PC-9 (cell line): ENCODE data around the gene C2CD2. TPM values are rescaled to one million over a fixed set of nuclear protein-coding genes. Genes with fewer than 3 reads are reported as not detected.

Experiments
- BruUV-seq: library from RNA; stranded (reverse); fragments of 400-500 nt; replicated peaks from 2 replicates; lab custom pipeline; 2021; lab: Mats Ljungman, UMichigan
- CTCF ChIA-PET: fragments of 300-600 bp; sonication (Branson Sonifier 250); formaldehyde crosslinking; loops from one replicate; lab custom pipeline; 2022; ENCODE audit warnings: antibody characterized with exemption; lab: Charles Lee
- POLR2A ChIA-PET: fragments of 300-600 bp; sonication (Branson Sonifier 250); formaldehyde crosslinking; loops from one replicate; lab custom pipeline; 2022; ENCODE audit warnings: antibody characterized with exemption; ENCODE audit not compliant: unreplicated experiment; lab: Charles Lee
- DNase-seq, 2 experiments: peaks; one replicate each; pipeline versions ENCODE4 v3.0.0 to v3.0.0-alpha.2; 2015 to 2022; ENCODE audit warnings: mixed read lengths in 1 of 2
- H2AFZ ChIP-seq: fragments of 200-600 bp; sonication (generic); 2 replicates; pipeline ENCODE4 v1.8.1; 2017; ENCODE audit warnings: antibody characterized with exemption
- H3F3A ChIP-seq: fragments of 200-600 bp; sonication (generic); 2 replicates; pipeline ENCODE4 v1.8.1; 2017; ENCODE audit warnings: antibody characterized with exemption, mild to moderate bottlenecking, low read depth; ENCODE audit not compliant: insufficient read depth
- H3K27ac ChIP-seq: fragments of 200-600 bp; sonication (generic); 2 replicates; pipeline ENCODE4 v1.6.1; 2016; ENCODE audit warnings: mixed run types
- H3K27me3 ChIP-seq: fragments of 200-600 bp; sonication (generic); 2 replicates; pipeline ENCODE4 v1.6.1; 2016; ENCODE audit warnings: low read depth, mixed run types; ENCODE audit not compliant: insufficient read depth
- H3K36me3 ChIP-seq: fragments of 200-600 bp; sonication (generic); 2 replicates; pipeline ENCODE4 v1.6.1; 2016; ENCODE audit warnings: low read depth, mixed run types
- H3K4me1 ChIP-seq: fragments of 200-600 bp; sonication (generic); replicated peaks from 2 replicates; pipeline ENCODE4 v1.6.1; 2016; ENCODE audit warnings: mixed run types; ENCODE audit not compliant: insufficient read depth
- H3K4me2 ChIP-seq: fragments of 200-600 bp; sonication (generic); 2 replicates; pipeline ENCODE4 v1.6.1; 2017; ENCODE audit warnings: mixed run types
- H3K4me3 ChIP-seq: fragments of 200-600 bp; sonication (generic); 2 replicates; pipeline ENCODE4 v1.6.1; 2016; ENCODE audit warnings: mixed run types
- H3K79me2 ChIP-seq: fragments of 200-600 bp; sonication (generic); 2 replicates; pipeline ENCODE4 v1.6.1; 2017; ENCODE audit warnings: low read depth, mixed run types
- H3K9me2 ChIP-seq: fragments of 200-600 bp; sonication (generic); 2 replicates; pipeline ENCODE4 v1.8.1; 2017; ENCODE audit warnings: mild to moderate bottlenecking; ENCODE audit not compliant: insufficient read depth
- H3K9me3 ChIP-seq: fragments of 200-600 bp; sonication (generic); 2 replicates; pipeline ENCODE4 v1.8.1; 2016; ENCODE audit warnings: low read depth; ENCODE audit not compliant: insufficient read depth
- H4K20me1 ChIP-seq: fragments of 200-600 bp; sonication (generic); 2 replicates; pipeline ENCODE4 v1.8.1; 2017; ENCODE audit not compliant: insufficient read depth
- CTCF ChIP-seq: fragments of 200-600 bp; sonication (generic); conservative IDR thresholded peaks from 2 replicates; pipeline ENCODE4 v1.6.1; 2017; ENCODE audit warnings: mixed run types, antibody characterized with exemption, mild to moderate bottlenecking, moderate library complexity
- EZH2 ChIP-seq: fragments of 200-600 bp; sonication (generic); IDR thresholded peaks from 2 replicates; pipeline ENCODE4 v1.8.0; 2017; ENCODE audit warnings: antibody characterized with exemption, low read depth
- intact Hi-C: fragments of 100-400 bp; cut with micrococcal nuclease; formaldehyde crosslinking; loops from one replicate; pipeline ENCODE4 v1.10.0; 2022; ENCODE audit not compliant: unreplicated experiment
- total RNA-seq: library from RNA; stranded (reverse); gene quantifications from 2 replicates; pipeline ENCODE4 v1.2.3, GENCODE V29; 2021

The C2CD2 gene
- total RNA-seq, 1 experiment from 2014 or later, result 26.8 TPM

GRCh38 chr21:41851090-41851790 is 102.6 kb downstream of the C2CD2 start:
- Histone ChIP-seq H3K9me2 (no peaks in the 10 kb centered on the region), H3F3A (peaks cover 3% of the 10 kb centered on the region; the same call in 1 of the 2 replicates), H3K4me2 (no peak overlapping the region), H3K79me2 (no peaks in the 10 kb centered on the region), H4K20me1 (no peaks in the 10 kb centered on the region), H3K4me3 (no peak overlapping the region), H3K27ac (no peak overlapping the region), H3K9me3 (no peaks in the 10 kb centered on the region), H3K27me3 (no peaks in the 10 kb centered on the region), H3K4me1 (no peaks in the 10 kb centered on the region), H2AFZ (no peak overlapping the region), H3K36me3 (no peaks in the 10 kb centered on the region)
- DNase-seq, result no peak
- intact Hi-C loops, result no loop called here
- TF ChIP-seq CTCF, result no peak
- TF ChIP-seq EZH2, result no peak
- no TSS peak for BruUV-seq
- ChIA-PET CTCF (no interaction called here), POLR2A (no interaction called here)

GRCh38 chr21:41850085-41850484 is 103.7 kb downstream of the C2CD2 start:
- Histone ChIP-seq H3K36me3 (no peaks in the 10 kb centered on the region), H3K27ac (no peak overlapping the region), H3K9me2 (no peaks in the 10 kb centered on the region), H3K4me2 (no peak overlapping the region), H3K4me3 (no peak overlapping the region), H3K9me3 (no peaks in the 10 kb centered on the region), H3K27me3 (no peaks in the 10 kb centered on the region), H3K4me1 (no peaks in the 10 kb centered on the region), H3F3A (peaks cover 12% of the 10 kb centered on the region), H4K20me1 (no peaks in the 10 kb centered on the region), H3K79me2 (no peaks in the 10 kb centered on the region), H2AFZ (no peak overlapping the region)
- TF ChIP-seq CTCF (no peak), EZH2 (no peak)
- ChIA-PET POLR2A (no interaction called here), CTCF (no interaction called here)
- intact Hi-C loops, result no loop called here
- no peak for DNase-seq
- no TSS peak for BruUV-seq

GRCh38 chr21:41848958-41849580 is 104.7 kb downstream of the C2CD2 start:
- H3K79me2 ChIP-seq, result no peaks in the 10 kb centered on the region
- no peak overlapping the region for H3K4me3 ChIP-seq
- no peaks in the 10 kb centered on the region for H4K20me1 ChIP-seq
- H2AFZ ChIP-seq, result no peak overlapping the region
- no peak for DNase-seq
- H3F3A ChIP-seq, result peaks cover 12% of the 10 kb centered on the region
- H3K27ac ChIP-seq, result no peak overlapping the region
- no peak overlapping the region for H3K4me2 ChIP-seq
- no peak for TF ChIP-seq CTCF
- TF ChIP-seq EZH2, result no peak
- ChIA-PET CTCF (no interaction called here), POLR2A (no interaction called here)
- intact Hi-C loops, result no loop called here
- no peaks in the 10 kb centered on the region for H3K27me3 ChIP-seq
- BruUV-seq, result no TSS peak
- no peaks in the 10 kb centered on the region for H3K9me3 ChIP-seq
- H3K9me2 ChIP-seq, result no peaks in the 10 kb centered on the region
- no peaks in the 10 kb centered on the region for H3K36me3 ChIP-seq
- H3K4me1 ChIP-seq, result no peaks in the 10 kb centered on the region
